ENCODE results near the gene ZMYM3. TPM values are rescaled to one million over a fixed set of nuclear protein-coding genes. Genes with fewer than 3 reads are reported as not detected.
A peak's percentile ranks its signal among the peaks of the same experiment; 100 is the strongest.

Gene ZMYM3
- polyA plus RNA-seq, 2 of the 4 experiments (the other 2 are of a cell fraction): 18.8 to 19.1 TPM

DNA sequence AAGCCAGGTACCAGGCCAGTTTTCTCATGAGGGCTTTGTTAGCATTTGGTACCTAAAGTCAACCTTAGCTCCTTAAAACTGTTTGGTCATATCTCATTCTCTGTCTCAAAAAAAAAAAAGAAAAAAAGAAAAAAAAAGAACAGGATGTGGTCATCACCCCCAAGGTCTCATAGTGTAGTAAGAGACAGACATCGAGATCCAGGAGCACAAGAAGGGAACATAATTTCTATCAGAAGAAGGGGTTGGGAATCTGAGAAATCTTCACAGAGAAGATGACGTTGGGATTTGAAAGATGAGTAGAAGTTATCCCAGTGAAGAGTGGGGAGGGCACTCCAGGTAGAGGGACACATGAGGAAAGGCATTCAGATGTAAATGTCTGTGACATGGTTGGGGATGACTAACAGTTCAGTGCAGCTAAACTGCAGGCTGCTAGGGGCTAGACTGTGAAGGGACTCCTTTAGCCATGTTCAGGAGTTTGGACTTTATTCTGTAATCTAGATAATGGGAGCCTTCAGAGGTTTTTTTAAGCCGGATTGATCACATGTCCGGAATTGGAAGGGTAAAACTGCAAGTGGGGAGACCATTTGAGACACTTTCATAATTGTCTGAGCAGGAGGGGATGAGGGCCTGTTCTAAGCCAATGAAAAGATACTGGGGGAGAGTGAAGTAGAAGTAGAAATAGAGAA is 57.8 kb downstream of the ZMYM3 start:
- POLR2A ChIA-PET: no interaction called here
- TF ChIP-seq RCOR1 (IDR thresholded peaks at IDR 0.05; ENCODE audit: low read depth, low read length) (no peak), USF2 (IDR thresholded peaks at IDR 0.05) (no peak), MYC (IDR thresholded peaks at IDR 0.05; ENCODE audit: borderline replicate concordance, low read length) (no peak), KDM1A (IDR thresholded peaks at IDR 0.05; ENCODE audit: low read depth) (no peak), EHMT2 (IDR thresholded peaks at IDR 0.05; ENCODE audit: low read depth) (no peak), RARB (CRISPR knock-in tag; IDR thresholded peaks at IDR 0.05) (no peak), SREBF2 (IDR thresholded peaks at IDR 0.05) (no peak), EP300 (IDR thresholded peaks at IDR 0.05) (no peak), FOXS1 (CRISPR knock-in tag; IDR thresholded peaks at IDR 0.05) (no peak), RAD21 (conservative IDR thresholded peaks at IDR 0.05 in 1 of 2, IDR thresholded peaks at IDR 0.05 in 1 of 2) (no peak), CBX8 (IDR thresholded peaks at IDR 0.05) (no peak), NR3C1 (IDR thresholded peaks at IDR 0.05) (no peak), CTCF (IDR thresholded peaks at IDR 0.05) (no peak), HOXB13 (CRISPR knock-in tag; IDR thresholded peaks at IDR 0.05; ENCODE audit: low read depth) (no peak)
- WGBS (ENCODE audit: missing lambda C conversion rate): 70% methylated on average over 4 of the region's 4 CpGs
- H3K4me1 ChIP-seq: no peaks in the 10 kb centered on the region
- CTCF ChIA-PET: no interaction called here
- no peak for FAIRE-seq
- H3K4me3 ChIP-seq: no peak overlapping the region
- no peaks in the 10 kb centered on the region for H3K9me3 ChIP-seq
- ATAC-seq: 0 out of 6 replicates have a peak, but pooled peaks of 1 of the 2 experiments have one; percentile 34
- no peak overlapping the region for H3K27ac ChIP-seq
- no peak overlapping the region for H3K4me2 ChIP-seq
- DNase-seq (ENCODE audit: low read depth in 1 of 2, low spot score in 1 of 2): no peak

DNA sequence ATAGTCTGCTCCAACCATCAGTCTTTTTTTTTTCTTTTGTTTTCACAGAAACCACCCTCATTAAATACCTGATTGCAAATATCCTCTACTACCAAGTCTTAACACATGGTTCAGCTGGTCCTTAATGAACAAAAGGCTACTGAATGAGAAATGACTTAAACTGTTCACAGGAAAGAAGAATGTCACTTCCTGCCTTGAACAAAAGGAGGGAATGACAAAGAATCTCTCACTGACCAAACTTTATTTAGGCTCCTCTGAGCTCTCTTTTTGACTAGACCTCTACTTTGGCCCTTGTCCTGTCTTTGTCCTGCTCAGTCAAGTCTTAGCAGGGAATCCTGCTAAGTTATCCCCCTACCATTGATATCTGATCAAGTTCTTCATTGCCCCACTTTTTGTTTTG is 62.7 kb downstream of the ZMYM3 start:
- Histone ChIP-seq H3K4me1 (no peaks in the 10 kb centered on the region), H3K4me3 (no peak overlapping the region), H3K4me2 (no peak overlapping the region), H3K9me3 (no peaks in the 10 kb centered on the region), H3K27ac (no peak overlapping the region)
- DNase-seq (ENCODE audit: low read depth in 1 of 2, low spot score in 1 of 2): no peak
- POLR2A ChIA-PET: no interaction called here
- TF ChIP-seq NPAS2 (CRISPR knock-in tag; IDR thresholded peaks at IDR 0.05; ENCODE audit: borderline replicate concordance) (no peak), FOXS1 (CRISPR knock-in tag; IDR thresholded peaks at IDR 0.05) (no peak), CEBPB (IDR thresholded peaks at IDR 0.05) (no peak), TFCP2L1 (CRISPR knock-in tag; IDR thresholded peaks at IDR 0.05) (no peak), ZNF302 (CRISPR knock-in tag; IDR thresholded peaks at IDR 0.05) (no peak), EHF (CRISPR knock-in tag; IDR thresholded peaks at IDR 0.05) (no peak), ZC3H11A (IDR thresholded peaks at IDR 0.05) (no peak), USF2 (IDR thresholded peaks at IDR 0.05) (no peak), POLR2A (IDR thresholded peaks at IDR 0.05; ENCODE audit: low read length) (no peak), MAFK (IDR thresholded peaks at IDR 0.05; ENCODE audit: partially characterized antibody) (no peak), HDAC2 (IDR thresholded peaks at IDR 0.05) (no peak), JUN (IDR thresholded peaks at IDR 0.05) (no peak), MYC (IDR thresholded peaks at IDR 0.05; ENCODE audit: borderline replicate concordance, low read length) (no peak), CHD4 (IDR thresholded peaks at IDR 0.05; ENCODE audit: borderline replicate concordance) (no peak), RARB (CRISPR knock-in tag; IDR thresholded peaks at IDR 0.05) (no peak), RFX5 (IDR thresholded peaks at IDR 0.05) (no peak), FOSB (CRISPR knock-in tag; IDR thresholded peaks at IDR 0.05) (no peak)
- TF ChIP-seq, protein P1, sequence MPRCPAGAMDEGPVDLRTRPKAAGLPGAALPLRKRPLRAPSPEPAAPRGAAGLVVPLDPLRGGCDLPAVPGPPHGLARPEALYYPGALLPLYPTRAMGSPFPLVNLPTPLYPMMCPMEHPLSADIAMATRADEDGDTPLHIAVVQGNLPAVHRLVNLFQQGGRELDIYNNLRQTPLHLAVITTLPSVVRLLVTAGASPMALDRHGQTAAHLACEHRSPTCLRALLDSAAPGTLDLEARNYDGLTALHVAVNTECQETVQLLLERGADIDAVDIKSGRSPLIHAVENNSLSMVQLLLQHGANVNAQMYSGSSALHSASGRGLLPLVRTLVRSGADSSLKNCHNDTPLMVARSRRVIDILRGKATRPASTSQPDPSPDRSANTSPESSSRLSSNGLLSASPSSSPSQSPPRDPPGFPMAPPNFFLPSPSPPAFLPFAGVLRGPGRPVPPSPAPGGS (IDR thresholded peaks at IDR 0.05): no peak
- TF ChIP-seq, protein P2, sequence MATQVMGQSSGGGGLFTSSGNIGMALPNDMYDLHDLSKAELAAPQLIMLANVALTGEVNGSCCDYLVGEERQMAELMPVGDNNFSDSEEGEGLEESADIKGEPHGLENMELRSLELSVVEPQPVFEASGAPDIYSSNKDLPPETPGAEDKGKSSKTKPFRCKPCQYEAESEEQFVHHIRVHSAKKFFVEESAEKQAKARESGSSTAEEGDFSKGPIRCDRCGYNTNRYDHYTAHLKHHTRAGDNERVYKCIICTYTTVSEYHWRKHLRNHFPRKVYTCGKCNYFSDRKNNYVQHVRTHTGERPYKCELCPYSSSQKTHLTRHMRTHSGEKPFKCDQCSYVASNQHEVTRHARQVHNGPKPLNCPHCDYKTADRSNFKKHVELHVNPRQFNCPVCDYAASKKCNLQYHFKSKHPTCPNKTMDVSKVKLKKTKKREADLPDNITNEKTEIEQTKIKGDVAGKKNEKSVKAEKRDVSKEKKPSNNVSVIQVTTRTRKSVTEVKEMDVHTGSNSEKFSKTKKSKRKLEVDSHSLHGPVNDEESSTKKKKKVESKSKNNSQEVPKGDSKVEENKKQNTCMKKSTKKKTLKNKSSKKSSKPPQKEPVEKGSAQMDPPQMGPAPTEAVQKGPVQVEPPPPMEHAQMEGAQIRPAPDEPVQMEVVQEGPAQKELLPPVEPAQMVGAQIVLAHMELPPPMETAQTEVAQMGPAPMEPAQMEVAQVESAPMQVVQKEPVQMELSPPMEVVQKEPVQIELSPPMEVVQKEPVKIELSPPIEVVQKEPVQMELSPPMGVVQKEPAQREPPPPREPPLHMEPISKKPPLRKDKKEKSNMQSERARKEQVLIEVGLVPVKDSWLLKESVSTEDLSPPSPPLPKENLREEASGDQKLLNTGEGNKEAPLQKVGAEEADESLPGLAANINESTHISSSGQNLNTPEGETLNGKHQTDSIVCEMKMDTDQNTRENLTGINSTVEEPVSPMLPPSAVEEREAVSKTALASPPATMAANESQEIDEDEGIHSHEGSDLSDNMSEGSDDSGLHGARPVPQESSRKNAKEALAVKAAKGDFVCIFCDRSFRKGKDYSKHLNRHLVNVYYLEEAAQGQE (IDR thresholded peaks at IDR 0.05): no peak
- TF ChIP-seq, protein P3, sequence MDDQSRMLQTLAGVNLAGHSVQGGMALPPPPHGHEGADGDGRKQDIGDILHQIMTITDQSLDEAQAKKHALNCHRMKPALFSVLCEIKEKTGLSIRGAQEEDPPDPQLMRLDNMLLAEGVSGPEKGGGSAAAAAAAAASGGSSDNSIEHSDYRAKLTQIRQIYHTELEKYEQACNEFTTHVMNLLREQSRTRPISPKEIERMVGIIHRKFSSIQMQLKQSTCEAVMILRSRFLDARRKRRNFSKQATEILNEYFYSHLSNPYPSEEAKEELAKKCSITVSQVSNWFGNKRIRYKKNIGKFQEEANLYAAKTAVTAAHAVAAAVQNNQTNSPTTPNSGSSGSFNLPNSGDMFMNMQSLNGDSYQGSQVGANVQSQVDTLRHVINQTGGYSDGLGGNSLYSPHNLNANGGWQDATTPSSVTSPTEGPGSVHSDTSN (IDR thresholded peaks at IDR 0.05): no peak
- FAIRE-seq: no peak
- CTCF ChIA-PET: interaction anchor here (1.0 to 1.1 kb wide), 4 partner anchors 8 to 16 kb away, joined by 3 to 4 read pairs (median 3); no protein-coding TSS in a partner anchor
- ATAC-seq: no peak

Data from A549 (cell line).